CD4-positive, CD25-positive, alpha-beta regulatory T cell (primary cell): ENCODE results near the gene SCIN. TPM values are rescaled to one million over a fixed set of nuclear protein-coding genes. Genes with fewer than 3 reads are reported as not detected.

Source experiments
- ATAC-seq, 2 donors: fragments of 150-1000 bp; cut with Tn5 transposase; one replicate each; pipeline ENCODE4 v1.10.0; 2021; ENCODE audit warnings: low read depth in 2 of 2, moderate number of reproducible peaks in 2 of 2, moderate library complexity in 1 of 2
- DNase-seq, 3 donors: peaks; one replicate each; pipeline versions ENCODE4 v3.0.0 to v3.0.0-alpha.2; 2012 to 2022; ENCODE audit warnings: mixed read lengths in 1 of 3
- H3K27ac ChIP-seq: one replicate; pipeline ENCODE4 v1.7.0; 2013; ENCODE audit warnings: mild to moderate bottlenecking, low read length; ENCODE audit not compliant: insufficient read depth, poor library complexity, severe bottlenecking
- H3K27me3 ChIP-seq: one replicate; pipeline ENCODE4 v1.7.0; 2013; ENCODE audit warnings: low read length; ENCODE audit not compliant: control insufficient read depth, insufficient read depth
- H3K36me3 ChIP-seq: one replicate; pipeline ENCODE4 v1.7.0; 2013; ENCODE audit warnings: mild to moderate bottlenecking, low read length, moderate library complexity; ENCODE audit not compliant: control insufficient read depth, insufficient read depth
- H3K4me1 ChIP-seq: 2 replicates; pipeline ENCODE4 v1.7.0; 2013; ENCODE audit warnings: mild to moderate bottlenecking, low read length; ENCODE audit not compliant: insufficient read depth, control insufficient read depth, poor library complexity, severe bottlenecking
- H3K4me3 ChIP-seq: one replicate; pipeline ENCODE4 v1.7.0; 2013; ENCODE audit warnings: low read depth, mild to moderate bottlenecking, low read length, moderate library complexity
- H3K9me3 ChIP-seq, 2 experiments: 1 replicate in 1 of 2; 2 replicates in 1 of 2; pipeline ENCODE4 v1.7.0; 2013; ENCODE audit warnings: low read length in 2 of 2, mild to moderate bottlenecking in 1 of 2, moderate library complexity in 1 of 2; ENCODE audit not compliant: control insufficient read depth in 2 of 2
- H3K27ac Mint-ChIP-seq, 3 donors: one replicate each; pipeline ENCODE4 v1.8.0; 2020 to 2022; ENCODE audit warnings: mild to moderate bottlenecking in 3 of 3, mixed read lengths in 3 of 3, moderate library complexity in 2 of 3
- H3K27me3 Mint-ChIP-seq: one replicate; pipeline ENCODE4 v1.8.0; 2022; ENCODE audit warnings: mild to moderate bottlenecking, mixed read lengths
- H3K36me3 Mint-ChIP-seq: one replicate; pipeline ENCODE4 v1.8.0; 2020; ENCODE audit warnings: mixed read lengths
- H3K4me1 Mint-ChIP-seq, 4 donors: one replicate each; pipeline ENCODE4 v1.8.0; 2020 to 2022; ENCODE audit warnings: mixed read lengths in 4 of 4, mild to moderate bottlenecking in 1 of 4
- H3K4me3 Mint-ChIP-seq, 4 donors: one replicate each; pipeline ENCODE4 v1.8.0; 2020 to 2022; ENCODE audit warnings: mild to moderate bottlenecking in 4 of 4, mixed read lengths in 4 of 4, moderate library complexity in 3 of 4
- H3K9me3 Mint-ChIP-seq, 7 donors: one replicate each; pipeline ENCODE4 v1.8.0; 2020 to 2022; ENCODE audit warnings: mixed read lengths in 7 of 7, mild to moderate bottlenecking in 3 of 7, moderate library complexity in 2 of 7
- polyA plus RNA-seq, 4 donors: library from polyadenylated mRNA; unstranded; fragments of 300-500 nt; fragmentation: Illumina TruSeq; gene quantifications; one replicate each; pipeline ENCODE4 v1.2.3, GENCODE V29; 2021
- total RNA-seq: library from RNA; stranded (reverse); gene quantifications from one replicate; pipeline ENCODE4 v1.2.3, GENCODE V29; 2022

The SCIN gene
- total and polyA plus RNA-seq, 5 donors from 2014 or later = 0.22 to 0.31 TPM; not detected in 3

DNA sequence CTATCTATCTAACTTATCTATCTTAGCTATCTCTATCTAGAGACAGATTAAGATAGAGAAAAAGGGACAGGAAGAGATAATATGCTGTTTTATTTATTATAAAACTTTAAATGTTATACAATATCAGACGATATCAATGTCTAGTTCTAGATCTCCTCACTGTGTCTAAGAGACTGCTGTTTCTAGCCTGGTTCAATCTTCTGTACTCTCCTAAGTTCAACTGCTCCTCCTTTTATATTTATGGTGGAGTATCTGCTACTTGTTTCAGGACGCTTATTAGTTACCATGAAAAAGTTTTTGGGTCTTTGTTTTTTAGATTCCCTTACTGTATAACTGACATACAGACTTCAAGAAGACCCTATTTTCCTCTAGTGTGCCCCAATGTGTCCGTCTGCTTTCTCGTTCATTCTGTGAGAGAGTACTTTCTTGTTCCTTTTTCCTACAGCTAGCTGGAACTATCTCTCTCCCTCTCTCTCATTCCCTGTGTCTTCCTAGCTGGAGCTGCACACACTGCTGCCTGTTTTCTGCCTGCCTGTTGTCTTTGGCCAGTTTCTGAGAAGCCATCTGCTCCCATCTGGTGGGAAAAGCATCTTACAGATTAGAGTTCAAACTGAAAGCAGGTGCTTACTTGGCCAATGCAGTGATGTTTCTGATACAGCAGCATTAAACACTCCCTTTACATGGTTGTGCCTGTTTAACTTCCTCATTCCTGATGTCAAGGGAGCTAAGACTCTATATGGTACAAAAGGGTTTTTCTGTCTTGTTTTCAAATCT is 67.5 kb downstream of the SCIN start:
- peak in 1 of 2 donors; percentile 29 for ATAC-seq
- peaks cover 0 to 23% (median 14%) of the 10 kb centered on the region in 4 donors for H3K4me1 Mint-ChIP-seq
- H3K36me3 Mint-ChIP-seq = no peaks in the 10 kb centered on the region
- H3K4me3 Mint-ChIP-seq = peak overlapping the region in 2 of 4 donors; percentile 6
- H3K27ac Mint-ChIP-seq = peak overlapping the region in 2 of 3 donors; percentile 3 to 16
- no peaks in the 10 kb centered on the region for H3K9me3 Mint-ChIP-seq
- H3K4me3 ChIP-seq = peak overlapping the region; percentile 16
- H3K27me3 Mint-ChIP-seq = no peaks in the 10 kb centered on the region
- no peaks in the 10 kb centered on the region for H3K4me1 ChIP-seq
- peaks cover under 1% of the 10 kb centered on the region for H3K27me3 ChIP-seq
- H3K36me3 ChIP-seq = no peaks in the 10 kb centered on the region
- peak in 1 of 3 donors; percentile 5 for DNase-seq
- no peaks in the 10 kb centered on the region for H3K9me3 ChIP-seq
- no peak overlapping the region for H3K27ac ChIP-seq

GRCh38 chr7:12638851-12639456 is 68.4 kb downstream of the SCIN start:
- no peak overlapping the region for H3K27ac Mint-ChIP-seq
- H3K27ac ChIP-seq = no peak overlapping the region
- no peaks in the 10 kb centered on the region for H3K9me3 Mint-ChIP-seq
- ATAC-seq (peak; percentile 54), DNase-seq (peak in 2 of 3 donors; percentile 58 to 61)
- H3K27me3 ChIP-seq = peaks cover 3% of the 10 kb centered on the region
- H3K27me3 Mint-ChIP-seq = no peaks in the 10 kb centered on the region
- no peaks in the 10 kb centered on the region for H3K9me3 ChIP-seq
- H3K36me3 ChIP-seq = no peaks in the 10 kb centered on the region
- H3K4me1 Mint-ChIP-seq = peaks cover 0 to 23% (median 14%) of the 10 kb centered on the region in 4 donors
- H3K4me1 ChIP-seq = no peaks in the 10 kb centered on the region
- no peak overlapping the region for H3K4me3 Mint-ChIP-seq
- no peak overlapping the region for H3K4me3 ChIP-seq
- no peaks in the 10 kb centered on the region for H3K36me3 Mint-ChIP-seq

GRCh38 chr7:12640299-12641096 is 70.0 kb downstream of the SCIN start:
- no peaks in the 10 kb centered on the region for H3K4me1 ChIP-seq
- H3K4me3 ChIP-seq = no peak overlapping the region
- Mint-ChIP-seq H3K9me3 (no peaks in the 10 kb centered on the region), H3K4me1 (peaks cover 0 to 22% (median 13%) of the 10 kb centered on the region in 4 donors), H3K27ac (peak overlapping the region in 1 of 3 donors; percentile 39), H3K36me3 (no peaks in the 10 kb centered on the region), H3K27me3 (no peaks in the 10 kb centered on the region), H3K4me3 (no peak overlapping the region)
- H3K27ac ChIP-seq = no peak overlapping the region
- ATAC-seq (no peak), DNase-seq (no peak)
- H3K9me3 ChIP-seq = no peaks in the 10 kb centered on the region
- H3K27me3 ChIP-seq = peaks cover 3% of the 10 kb centered on the region
- H3K36me3 ChIP-seq = no peaks in the 10 kb centered on the region

GRCh38 chr7:12641196-12641595 is 70.7 kb downstream of the SCIN start:
- Mint-ChIP-seq H3K4me3 (no peak overlapping the region), H3K4me1 (peaks cover 0 to 15% (median 6%) of the 10 kb centered on the region in 4 donors), H3K27me3 (no peaks in the 10 kb centered on the region), H3K36me3 (no peaks in the 10 kb centered on the region), H3K9me3 (no peaks in the 10 kb centered on the region), H3K27ac (no peak overlapping the region)
- H3K4me1 ChIP-seq = no peaks in the 10 kb centered on the region
- H3K27ac ChIP-seq = no peak overlapping the region
- no peaks in the 10 kb centered on the region for H3K36me3 ChIP-seq
- no peak overlapping the region for H3K4me3 ChIP-seq
- DNase-seq (no peak), ATAC-seq (no peak)
- peaks cover 3% of the 10 kb centered on the region for H3K27me3 ChIP-seq
- H3K9me3 ChIP-seq = no peaks in the 10 kb centered on the region

GRCh38 chr7:12642508-12642907 is 72.0 kb downstream of the SCIN start:
- Mint-ChIP-seq H3K36me3 (no peaks in the 10 kb centered on the region), H3K4me1 (peaks cover 0 to 8% (median 3%) of the 10 kb centered on the region in 4 donors), H3K27me3 (no peaks in the 10 kb centered on the region), H3K27ac (no peak overlapping the region), H3K9me3 (no peaks in the 10 kb centered on the region), H3K4me3 (no peak overlapping the region)
- Histone ChIP-seq H3K4me1 (no peaks in the 10 kb centered on the region), H3K4me3 (no peak overlapping the region), H3K9me3 (no peaks in the 10 kb centered on the region), H3K36me3 (no peaks in the 10 kb centered on the region), H3K27ac (no peak overlapping the region), H3K27me3 (peaks cover 3% of the 10 kb centered on the region)
- DNase-seq (no peak), ATAC-seq (no peak)

- H3K4me3 Mint-ChIP-seq = no peak overlapping the region
- H3K9me3 ChIP-seq = no peaks in the 10 kb centered on the region
- peaks cover 0 to 4% (median 2%) of the 10 kb centered on the region in 4 donors for H3K4me1 Mint-ChIP-seq
Measured at GRCh38 chr7:12643001-12643643, 72.6 kb downstream of the SCIN start.

GRCh38 chr7:12643644-12644043 is 73.1 kb downstream of the SCIN start:
- Histone ChIP-seq H3K36me3 (no peaks in the 10 kb centered on the region), H3K4me3 (no peak overlapping the region), H3K9me3 (no peaks in the 10 kb centered on the region), H3K27me3 (peaks cover 3% of the 10 kb centered on the region), H3K27ac (no peak overlapping the region), H3K4me1 (no peaks in the 10 kb centered on the region)
- H3K4me1 Mint-ChIP-seq = peaks cover 0 to 3% (median 1%) of the 10 kb centered on the region in 4 donors
- H3K4me3 Mint-ChIP-seq = no peak overlapping the region
- DNase-seq = no peak
- H3K27me3 Mint-ChIP-seq = no peaks in the 10 kb centered on the region
- no peak for ATAC-seq
- H3K9me3 Mint-ChIP-seq = no peaks in the 10 kb centered on the region
- H3K27ac Mint-ChIP-seq = no peak overlapping the region
- no peaks in the 10 kb centered on the region for H3K36me3 Mint-ChIP-seq

More at GRCh38 chr7:12643001-12643643, 72.6 kb downstream of the SCIN start:
- H3K27ac ChIP-seq = no peak overlapping the region
- H3K27ac Mint-ChIP-seq = no peak overlapping the region
- no peaks in the 10 kb centered on the region for H3K4me1 ChIP-seq
- DNase-seq = no peak
- H3K4me3 ChIP-seq = no peak overlapping the region
- no peak for ATAC-seq
- no peaks in the 10 kb centered on the region for H3K9me3 Mint-ChIP-seq
- H3K36me3 ChIP-seq = no peaks in the 10 kb centered on the region
- no peaks in the 10 kb centered on the region for H3K27me3 Mint-ChIP-seq
- no peaks in the 10 kb centered on the region for H3K36me3 Mint-ChIP-seq
- peaks cover 3% of the 10 kb centered on the region for H3K27me3 ChIP-seq
